Fibroblast of the aortic adventitia (primary cell): Measurements from ENCODE around the gene TVP23A. TPM values are rescaled to one million over a fixed set of nuclear protein-coding genes. Genes with fewer than 3 reads are reported as not detected.

Experiments used
- DNase-seq: peaks from one replicate; pipeline ENCODE4 v3.0.0-alpha.2; 2010; ENCODE audit warnings: low read depth
- H3K4me3 ChIP-seq: 2 replicates; pipeline ENCODE4 v1.5.1; 2011; ENCODE audit warnings: low read depth, mild to moderate bottlenecking, control low read depth, low read length, moderate library complexity
- total RNA-seq: library from RNA; depleted of rRNA; stranded (reverse); fragments of >200 nt; gene quantifications from 2 replicates; pipeline ENCODE4 v1.2.3, GENCODE V29; 2012; ENCODE audit warnings: low replicate concordance
- TF ChIP-seq, protein P1 (sequence below): IDR thresholded peaks from 2 replicates; pipeline ENCODE4 v1.5.1; 2011; ENCODE audit warnings: mild to moderate bottlenecking, low read length, control low read depth, inconsistent platforms; ENCODE audit not compliant: insufficient read depth

TVP23A gene
- total RNA-seq, 1 donor: not detected

DNA sequence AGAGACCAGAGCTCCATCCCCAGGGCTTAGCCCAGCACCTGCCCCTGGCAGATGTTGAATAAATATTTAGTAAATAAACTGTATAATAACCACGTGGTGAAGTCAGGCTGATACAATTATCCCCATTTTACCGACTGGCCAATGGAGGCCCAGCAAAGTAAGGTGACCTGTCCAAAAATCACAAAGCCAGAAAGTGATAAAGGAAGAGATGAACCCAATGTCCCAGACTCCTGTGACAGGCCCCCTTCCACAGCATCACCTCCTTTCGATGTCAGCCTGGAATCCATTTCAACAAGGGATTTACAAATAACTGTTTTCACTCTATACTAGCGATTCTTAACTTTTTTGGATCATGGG, 5.5 kb downstream of the TVP23A start:
- DNase-seq: no peak
- TF ChIP-seq, protein P1, sequence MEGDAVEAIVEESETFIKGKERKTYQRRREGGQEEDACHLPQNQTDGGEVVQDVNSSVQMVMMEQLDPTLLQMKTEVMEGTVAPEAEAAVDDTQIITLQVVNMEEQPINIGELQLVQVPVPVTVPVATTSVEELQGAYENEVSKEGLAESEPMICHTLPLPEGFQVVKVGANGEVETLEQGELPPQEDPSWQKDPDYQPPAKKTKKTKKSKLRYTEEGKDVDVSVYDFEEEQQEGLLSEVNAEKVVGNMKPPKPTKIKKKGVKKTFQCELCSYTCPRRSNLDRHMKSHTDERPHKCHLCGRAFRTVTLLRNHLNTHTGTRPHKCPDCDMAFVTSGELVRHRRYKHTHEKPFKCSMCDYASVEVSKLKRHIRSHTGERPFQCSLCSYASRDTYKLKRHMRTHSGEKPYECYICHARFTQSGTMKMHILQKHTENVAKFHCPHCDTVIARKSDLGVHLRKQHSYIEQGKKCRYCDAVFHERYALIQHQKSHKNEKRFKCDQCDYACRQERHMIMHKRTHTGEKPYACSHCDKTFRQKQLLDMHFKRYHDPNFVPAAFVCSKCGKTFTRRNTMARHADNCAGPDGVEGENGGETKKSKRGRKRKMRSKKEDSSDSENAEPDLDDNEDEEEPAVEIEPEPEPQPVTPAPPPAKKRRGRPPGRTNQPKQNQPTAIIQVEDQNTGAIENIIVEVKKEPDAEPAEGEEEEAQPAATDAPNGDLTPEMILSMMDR: no peak

GRCh38 chr16:10812312-10813098, 6.1 kb downstream of the TVP23A start:
- H3K4me3 ChIP-seq: no peak overlapping the region
- DNase-seq: no peak
- TF ChIP-seq, protein P1: no peak

More for the DNA sequence above, 5.5 kb downstream of the TVP23A start:
- no peak overlapping the region for H3K4me3 ChIP-seq

GRCh38 chr16:10809706-10810105, 8.9 kb downstream of the TVP23A start:
- H3K4me3 ChIP-seq: no peak overlapping the region
- DNase-seq: no peak
- TF ChIP-seq, protein P1: no peak

GRCh38 chr16:10808850-10809249, 9.7 kb downstream of the TVP23A start:
- TF ChIP-seq, protein P1: no peak
- DNase-seq: no peak
- no peak overlapping the region for H3K4me3 ChIP-seq

- no peak for DNase-seq
- TF ChIP-seq, protein P1: no peak
Observed at GRCh38 chr16:10808218-10808617, 10.4 kb downstream of the TVP23A start.

GRCh38 chr16:10806698-10807097, 11.9 kb downstream of the TVP23A start:
- H3K4me3 ChIP-seq: no peak overlapping the region
- TF ChIP-seq, protein P1: no peak

More at GRCh38 chr16:10808218-10808617, 10.4 kb downstream of the TVP23A start:
- no peak overlapping the region for H3K4me3 ChIP-seq

More at GRCh38 chr16:10806698-10807097, 11.9 kb downstream of the TVP23A start:
- no peak for DNase-seq
